ENCODE results near the gene ZNF90.
"Not testable (repeated sequence)": the region's sequence is repeated elsewhere in the genome, so short reads cannot be mapped to it uniquely, and the experiment has no call there.

ZNF90 gene

GRCh38 chr19:20107301-20107700, 29.5 kb downstream of the ZNF90 start:
- DNase-seq: no peak

- not testable (repeated sequence) for DNase-seq
These were observed 40.5 kb downstream of the ZNF90 start for GRCh38 chr19:20118064-20118839.

GRCh38 chr19:20124879-20125278, 47.1 kb downstream of the ZNF90 start:
- no peak for DNase-seq

GRCh38 chr19:20132933-20133332, 55.1 kb downstream of the ZNF90 start:
- not testable (repeated sequence) for DNase-seq

- DNase-seq: not testable (repeated sequence)
These were observed 59.9 kb downstream of the ZNF90 start for GRCh38 chr19:20137714-20138113.

GRCh38 chr19:20151617-20152145, 73.9 kb downstream of the ZNF90 start:
- no peak for DNase-seq

- not testable (repeated sequence) for DNase-seq
These were observed 74.7 kb downstream of the ZNF90 start for GRCh38 chr19:20152506-20152905.

- DNase-seq: no peak
These were observed 75.5 kb downstream of the ZNF90 start for GRCh38 chr19:20153281-20153680.

GRCh38 chr19:20154636-20155035, 76.8 kb downstream of the ZNF90 start:
- DNase-seq: no peak

GRCh38 chr19:20162821-20163220, 85.0 kb downstream of the ZNF90 start:
- DNase-seq: no peak

GRCh38 chr19:20164456-20164855, 86.7 kb downstream of the ZNF90 start:
- no peak for DNase-seq

- DNase-seq: no peak
These were observed 88.3 kb downstream of the ZNF90 start for GRCh38 chr19:20165971-20166592.

- peak; percentile 88 for DNase-seq
These were observed 89.3 kb downstream of the ZNF90 start, which contains the start of gene ZNF486 for GRCh38 chr19:20167020-20167644. TSS of gene ZNF486 (plus strand) at chr19:20167214. CDS start at chr19:20167331, 117 bp downstream.

- no peak for DNase-seq
These were observed 89.9 kb downstream of the ZNF90 start for GRCh38 chr19:20167651-20168122.
